Activated CD8-positive, alpha-beta memory T cell treated with anti-CD3 and anti-CD28 coated beads for 36 hours (primary cell): ENCODE results near the gene RREB1. TPM values are rescaled to one million over a fixed set of nuclear protein-coding genes. Genes with fewer than 3 reads are reported as not detected.
"Not testable (repeated sequence)": the region's sequence is repeated elsewhere in the genome, so short reads cannot be mapped to it uniquely, and the experiment has no call there.

Source experiments
- CTCF ChIA-PET: fragments of 350-600 bp; sonication (Branson Sonifier 250); formaldehyde crosslinking; loops from one replicate; lab custom pipeline; 2021; ENCODE audit warnings: antibody characterized with exemption; lab: Charles Lee
- POLR2A ChIA-PET: fragments of 350-600 bp; sonication (Branson Sonifier 250); formaldehyde crosslinking; loops from one replicate; lab custom pipeline; 2021; ENCODE audit warnings: antibody characterized with exemption; lab: Charles Lee
- total RNA-seq, 2 experiments: library from RNA; stranded (reverse); gene quantifications; one replicate each; pipeline ENCODE4 v1.2.3, GENCODE V29; 2021

RREB1 gene
- total RNA-seq, 2 experiments from 2014 or later: 16.8 to 18.3 TPM

- ChIA-PET POLR2A (no interaction called here), CTCF (no interaction called here)
Observed at GRCh38 chr6:7152462-7152861, 44.7 kb downstream of the RREB1 start.

GRCh38 chr6:7153789-7154188 lies 46.0 kb downstream of the RREB1 start:
- ChIA-PET CTCF (no interaction called here), POLR2A (interaction anchor here (0.8 kb wide), 1 partner anchor 46 kb away, joined by 3 read pairs; the partner anchor contains the start of gene RREB1)

GRCh38 chr6:7154341-7155139 lies 46.8 kb downstream of the RREB1 start:
- CTCF ChIA-PET: no interaction called here
- POLR2A ChIA-PET: no interaction called here

GRCh38 chr6:7155871-7156579 lies 48.3 kb downstream of the RREB1 start:
- ChIA-PET POLR2A (no interaction called here), CTCF (interaction anchor here (1.2 kb wide), 1 partner anchor 12 kb away, joined by 3 read pairs; no protein-coding TSS in a partner anchor)

- CTCF ChIA-PET: interaction anchor here (1.2 kb wide), 1 partner anchor 11 kb away, joined by 3 read pairs; no protein-coding TSS in a partner anchor
- POLR2A ChIA-PET: no interaction called here
Observed at GRCh38 chr6:7156643-7157278, 49.0 kb downstream of the RREB1 start.

- POLR2A ChIA-PET, CTCF ChIA-PET: not testable (repeated sequence)
Observed at GRCh38 chr6:7157307-7157706, 49.5 kb downstream of the RREB1 start.

GRCh38 chr6:7157752-7158616 lies 50.2 kb downstream of the RREB1 start:
- CTCF ChIA-PET: no interaction called here

GRCh38 chr6:7159790-7160525 lies 52.2 kb downstream of the RREB1 start:
- CTCF ChIA-PET: no interaction called here
- POLR2A ChIA-PET: interaction anchor here (0.6 kb wide), 1 partner anchor 22 kb away, joined by 3 read pairs; no protein-coding TSS in a partner anchor

More at GRCh38 chr6:7157752-7158616, 50.2 kb downstream of the RREB1 start:
- POLR2A ChIA-PET: no interaction called here

- ChIA-PET CTCF (interaction anchor here (1.0 kb wide), 1 partner anchor 77 kb away, joined by 3 read pairs; no protein-coding TSS in a partner anchor), POLR2A (no interaction called here)
Observed at GRCh38 chr6:7161253-7161623, 53.5 kb downstream of the RREB1 start.

GRCh38 chr6:7161845-7162244 lies 54.1 kb downstream of the RREB1 start:
- CTCF ChIA-PET: interaction anchor here (1.0 kb wide), 1 partner anchor 76 kb away, joined by 3 read pairs; no protein-coding TSS in a partner anchor
- POLR2A ChIA-PET: no interaction called here

- ChIA-PET POLR2A (no interaction called here), CTCF (no interaction called here)
Observed at GRCh38 chr6:7163661-7164071, 55.9 kb downstream of the RREB1 start.

- ChIA-PET POLR2A (no interaction called here), CTCF (no interaction called here)
Observed at GRCh38 chr6:7164536-7165001, 56.8 kb downstream of the RREB1 start.

GRCh38 chr6:7165002-7165889 lies 57.5 kb downstream of the RREB1 start:
- ChIA-PET POLR2A (interaction anchor here (0.6 kb wide), 1 partner anchor 1314 kb away, joined by 7 read pairs; no protein-coding TSS in a partner anchor), CTCF (interaction anchor here (0.6 kb wide), 1 partner anchor 45 kb away, joined by 3 read pairs; no protein-coding TSS in a partner anchor)

- ChIA-PET POLR2A (no interaction called here), CTCF (interaction anchor here (0.6 kb wide), 1 partner anchor 46 kb away, joined by 3 read pairs; no protein-coding TSS in a partner anchor)
Observed at GRCh38 chr6:7165890-7166267, 58.1 kb downstream of the RREB1 start.

- POLR2A ChIA-PET: interaction anchor here (0.6 kb wide), 1 partner anchor 60 kb away, joined by 4 read pairs; no protein-coding TSS in a partner anchor
- CTCF ChIA-PET: interaction anchor here (0.7 kb wide), 1 partner anchor 36 kb away, joined by 3 read pairs; no protein-coding TSS in a partner anchor
Observed at GRCh38 chr6:7166410-7167293, 58.9 kb downstream of the RREB1 start.

GRCh38 chr6:7169296-7169721 lies 61.5 kb downstream of the RREB1 start:
- ChIA-PET POLR2A (no interaction called here), CTCF (no interaction called here)
